GM12878 (cell line): ENCODE data around the gene NEB. TPM values are rescaled to one million over a fixed set of nuclear protein-coding genes. Genes with fewer than 3 reads are reported as not detected.

ENCODE experiments used
- ATAC-seq: fragments of 200-7000 bp; cut with Tn5 transposase; 3 replicates; pipeline ENCODE4 v1.9.1; 2020; ENCODE audit warnings: mild to moderate bottlenecking, moderate library complexity
- BruUV-seq: library from RNA; stranded (reverse); fragments of 400-500 nt; replicated peaks from 2 replicates; lab custom pipeline; 2021; lab: Mats Ljungman, UMichigan
- CTCF ChIA-PET: fragments of 300-600 bp; sonication (Branson Sonifier 250); formaldehyde crosslinking; extraction: SDS; loops from one replicate; lab custom pipeline; 2021; ENCODE audit warnings: inconsistent platforms; lab: Yijun Ruan, JAX
- POLR2A ChIA-PET: fragments of 350-600 bp; formaldehyde crosslinking; extraction: SDS; loops from one replicate; lab custom pipeline; 2021; ENCODE audit warnings: inconsistent platforms; lab: Charles Lee
- RAD21 ChIA-PET: fragments of 300-600 bp; sonication (Branson Sonifier 250); formaldehyde crosslinking; loops from one replicate; lab custom pipeline; 2023; ENCODE audit warnings: antibody characterized with exemption; ENCODE audit not compliant: unreplicated experiment; lab: Charles Lee
- SMC1A ChIA-PET: fragments of 300-600 bp; sonication (Branson Sonifier 250); formaldehyde crosslinking; loops from one replicate; lab custom pipeline; 2023; ENCODE audit not compliant: unreplicated experiment, uncharacterized antibody; lab: Charles Lee
- DNase-seq: peaks from one replicate; pipeline ENCODE4 v3.0.0-alpha.2; 2011; ENCODE audit warnings: low read depth, low spot score
- FAIRE-seq: peaks from 3 replicates; lab custom pipeline; 2011; peaks lifted over from hg19 to GRCh38; lab: Jason Lieb, UNC
- H2AFZ ChIP-seq: 2 replicates; pipeline ENCODE4 v1.6.0; 2011; ENCODE audit warnings: low read depth, low read length, control low read depth; ENCODE audit not compliant: control insufficient read depth
- H3K27ac ChIP-seq: 2 replicates; pipeline ENCODE4 v1.5.1; 2011; ENCODE audit warnings: control low read depth; ENCODE audit not compliant: control insufficient read depth, insufficient read depth
- H3K27me3 ChIP-seq, 2 experiments: replicated peaks in 1 of 2; 2 replicates each; pipeline versions ENCODE4 v1.6.0 to v1.6.1; 2011; ENCODE audit warnings: low read length in 1 of 2; ENCODE audit not compliant: control insufficient read depth in 2 of 2, insufficient read depth in 2 of 2
- H3K36me3 ChIP-seq, 2 experiments: 2 replicates each; pipeline ENCODE4 v1.5.1; 2011; ENCODE audit warnings: low read length in 1 of 2; ENCODE audit not compliant: control insufficient read depth in 2 of 2, insufficient read depth in 2 of 2
- H3K4me1 ChIP-seq: 2 replicates; pipeline ENCODE4 v1.6.1; 2011; ENCODE audit warnings: mild to moderate bottlenecking, low read length, moderate library complexity, mixed read lengths; ENCODE audit not compliant: control insufficient read depth, insufficient read depth
- H3K4me2 ChIP-seq: 2 replicates; pipeline ENCODE4 v1.6.0; 2011; ENCODE audit warnings: control low read depth; ENCODE audit not compliant: control insufficient read depth, insufficient read depth
- H3K4me3 ChIP-seq: fragments of 200-600 bp; sonication (generic); 2 replicates; pipeline ENCODE4 v1.5.1; 2016
- H3K79me2 ChIP-seq: 2 replicates; pipeline ENCODE4 v1.6.0; 2011; ENCODE audit warnings: low read length; ENCODE audit not compliant: control insufficient read depth, insufficient read depth
- H3K9ac ChIP-seq: 2 replicates; pipeline ENCODE4 v1.8.0; 2011; ENCODE audit warnings: low read length, control low read depth, mixed read lengths; ENCODE audit not compliant: control insufficient read depth, insufficient read depth
- H3K9me3 ChIP-seq: replicated peaks from 3 replicates; pipeline ENCODE4 v1.5.1; 2011; ENCODE audit warnings: mild to moderate bottlenecking, low read length; ENCODE audit not compliant: control insufficient read depth, insufficient read depth
- H4K20me1 ChIP-seq: 2 replicates; pipeline ENCODE4 v1.6.0; 2011; ENCODE audit not compliant: control insufficient read depth, insufficient read depth
- BCL3 ChIP-seq: IDR thresholded peaks from 2 replicates; pipeline ENCODE4 v1.6.1; 2011; ENCODE audit warnings: borderline replicate concordance, low read depth, mild to moderate bottlenecking, moderate library complexity, low read length; ENCODE audit not compliant: insufficient read depth, poor library complexity, severe bottlenecking
- CEBPB ChIP-seq, 2 experiments: fragments of 150-350 bp in 1 of 2; IDR thresholded peaks; 2 replicates each; pipeline ENCODE4 v1.6.1; 2012 to 2014; ENCODE audit warnings: low read depth in 2 of 2, low read length in 2 of 2, borderline replicate concordance in 1 of 2, inconsistent platforms in 1 of 2
- EGR1 ChIP-seq, 2 experiments: IDR thresholded peaks; 1 replicate in 1 of 2; 2 replicates in 1 of 2; pipeline ENCODE4 v1.6.1; 2011 to 2012; ENCODE audit warnings: low read depth in 2 of 2, low read length in 2 of 2, borderline replicate concordance in 1 of 2, mild to moderate bottlenecking in 1 of 2, moderate library complexity in 1 of 2
- FOXM1 ChIP-seq: IDR thresholded peaks from 2 replicates; pipeline ENCODE4 v1.6.1; 2012; ENCODE audit warnings: low read depth, mild to moderate bottlenecking, inconsistent platforms, low read length, moderate library complexity
- GATAD2B ChIP-seq: fragments of 450-650 bp; conservative IDR thresholded peaks from 2 replicates; pipeline ENCODE4 v1.6.1; 2017; ENCODE audit warnings: low read depth, mild to moderate bottlenecking, moderate library complexity
- IRF5 ChIP-seq: fragments of 450-650 bp; IDR thresholded peaks from 2 replicates; pipeline ENCODE4 v1.6.1; 2017; ENCODE audit warnings: borderline replicate concordance
- SP1 ChIP-seq: IDR thresholded peaks from one replicate; pipeline ENCODE4 v1.6.1; 2011; ENCODE audit warnings: low read depth, low read length
- SPI1 ChIP-seq: IDR thresholded peaks from 2 replicates; pipeline ENCODE4 v1.6.1; 2011; ENCODE audit warnings: low read depth, mild to moderate bottlenecking, low read length, moderate library complexity, borderline replicate concordance; ENCODE audit not compliant: insufficient read depth
- SRF ChIP-seq, 2 experiments: IDR thresholded peaks; 2 replicates each; pipeline ENCODE4 v1.6.1; 2011; ENCODE audit warnings: low read depth in 2 of 2, low read length in 2 of 2, mild to moderate bottlenecking in 1 of 2, moderate library complexity in 1 of 2
- ZNF274 ChIP-seq: IDR thresholded peaks from one replicate; pipeline ENCODE4 v1.8.0; 2011; ENCODE audit not compliant: insufficient read length, insufficient read depth
- WGBS: methylation state at CpG from one replicate; pipeline ENCODE4 v1.1.6; 2016; ENCODE audit warnings: low lambda C conversion rate; ENCODE audit not compliant: insufficient replicate concordance, insufficient coverage; ENCODE audit errors: missing lambda C conversion rate; 5-methylcytosine and 5-hydroxymethylcytosine counted together
- in situ Hi-C: fragments of 300-500 bp; cut with MboI; formaldehyde crosslinking; loops from 9 replicates; pipeline ENCODE4 v1.14.3; 2018; ENCODE audit warnings: mixed read lengths
- intact Hi-C: fragments of 100-400 bp; cut with micrococcal nuclease; formaldehyde crosslinking; loops from one replicate; pipeline ENCODE4 v1.14.2; 2022; ENCODE audit not compliant: unreplicated experiment
- polyA plus RNA-seq, 11 experiments: library from polyadenylated mRNA; depleted of rRNA in 4 of 11; unstranded in 6 of 11; stranded (reverse) in 5 of 11; fragments of >200 nt; fragmentation: Nextera tagmentation in 4 of 11; fragmentation: Illumina TruSeq in 1 of 11; extraction: Ambion mirVana in 4 of 11; extraction: Trizol in 1 of 11; gene quantifications; 1 replicate in 1 of 11; 2 replicates in 10 of 11; pipeline versions ENCODE4 v1.2.1 to v1.2.3, GENCODE V29; 2011 to 2016; ENCODE audit warnings: inconsistent platforms in 2 of 11, missing spikeins in 2 of 11, low read depth in 1 of 11
- total RNA-seq, 4 experiments: library from RNA; depleted of rRNA in 3 of 4; stranded (reverse); fragments of >200 nt in 3 of 4; fragmentation: Illumina TruSeq in 1 of 4; extraction: Trizol in 1 of 4; gene quantifications; 2 replicates each; pipeline versions ENCODE4 v1.2.1 to v1.2.3, GENCODE V29; 2013 to 2021

NEB gene
- total and polyA plus RNA-seq, 10 of the 15 experiments (the other 5 are each of a cell fraction or from before 2014, with no cell fraction given): 0.04 to 0.77 (median 0.12) TPM

- TF ChIP-seq SPI1: no peak
- no peak for TF ChIP-seq SP1
- TF ChIP-seq CEBPB (IDR thresholded peaks at IDR 0.05; ENCODE audit: borderline replicate concordance in 1 of 2, low read depth in 2 of 2, low read length in 2 of 2): no peak
- no peak for TF ChIP-seq IRF5
- TF ChIP-seq ZNF274: no peak
- no peak for TF ChIP-seq EGR1 (IDR thresholded peaks at IDR 0.05; ENCODE audit: borderline replicate concordance in 1 of 2, low read depth in 2 of 2, low read length in 2 of 2)
- no peak for TF ChIP-seq BCL3
- no peak for TF ChIP-seq SRF (IDR thresholded peaks at IDR 0.05; ENCODE audit: low read depth in 2 of 2, low read length in 2 of 2)
- TF ChIP-seq GATAD2B: no peak
- no peak for TF ChIP-seq FOXM1
- H3K9ac ChIP-seq: no peak overlapping the region
- ChIA-PET RAD21 (interaction anchor here (0.9 to 1.2 kb wide), 5 partner anchors 12 to 278 kb away, joined by 3 to 6 read pairs (median 4); partner anchors contain the start of gene ARL5A), CTCF (interaction anchor here (0.6 to 2.0 kb wide), 3 partner anchors 9 to 352 kb away, joined by 3 to 6 read pairs (median 4); no protein-coding TSS in a partner anchor), SMC1A (interaction anchor here (0.7 to 2.0 kb wide), 6 partner anchors 16 to 91 kb away, joined by 3 to 6 read pairs (median 4); no protein-coding TSS in a partner anchor), POLR2A (interaction anchor here (0.7 kb wide), 1 partner anchor 176 kb away, joined by 3 read pairs; no protein-coding TSS in a partner anchor)
- peaks cover 20% of the 10 kb centered on the region for H3K4me1 ChIP-seq
- no peaks in the 10 kb centered on the region for H3K79me2 ChIP-seq
- intact Hi-C loops (no loop called here), in situ Hi-C loops (no loop called here)
- H3K4me3 ChIP-seq: no peak overlapping the region; the same call in 1 of the 2 replicates
- 0 out of 4 replicates have a peak, but pooled peaks cover 0 to 2% of the 10 kb centered on the region in 2 experiments for H3K36me3 ChIP-seq
- WGBS: 50% methylated on average over 2 of the region's 2 CpGs
- H3K4me2 ChIP-seq: peak overlapping the region; percentile 76
- BruUV-seq: no TSS peak
- peak; percentile 58 for ATAC-seq
- H3K27ac ChIP-seq: peak overlapping the region; percentile 73
- peak overlapping the region; percentile 59; the same call in 1 of the 2 replicates for H2AFZ ChIP-seq
- no peaks in the 10 kb centered on the region for H3K27me3 ChIP-seq
- no peaks in the 10 kb centered on the region for H4K20me1 ChIP-seq
- DNase-seq: no peak
- FAIRE-seq: no peak
- no peaks in the 10 kb centered on the region for H3K9me3 ChIP-seq
Measured at GRCh38 chr2:151770995-151771394, 36.7 kb upstream of the NEB start.
